Astrocyte (in vitro differentiated cells and primary cell): Measurements from ENCODE around the gene C1GALT1. TPM values are rescaled to one million over a fixed set of nuclear protein-coding genes. Genes with fewer than 3 reads are reported as not detected.

Experiments
- DNase-seq: peaks from one replicate; pipeline ENCODE4 v3.0.0-alpha.2; 2010; ENCODE audit warnings: low read depth
- FAIRE-seq: peaks from 2 replicates; lab custom pipeline; 2011; peaks lifted over from hg19 to GRCh38; lab: Jason Lieb, UNC
- H2AFZ ChIP-seq: 2 replicates; pipeline ENCODE4 v1.6.0; 2012; ENCODE audit warnings: low read depth, low read length, inconsistent platforms
- H3K27ac ChIP-seq: 2 replicates; pipeline ENCODE4 v1.5.1; 2011; ENCODE audit warnings: low read depth, low read length, inconsistent platforms
- H3K27me3 ChIP-seq: 2 replicates; pipeline ENCODE4 v1.6.0; 2011; ENCODE audit warnings: low read length, inconsistent platforms; ENCODE audit not compliant: insufficient read depth
- H3K36me3 ChIP-seq: 2 replicates; pipeline ENCODE4 v1.5.1; 2011; ENCODE audit warnings: low read length, inconsistent platforms; ENCODE audit not compliant: insufficient read depth
- H3K4me1 ChIP-seq: 2 replicates; pipeline ENCODE4 v1.5.1; 2011; ENCODE audit warnings: low read length, inconsistent platforms; ENCODE audit not compliant: insufficient read depth
- H3K4me2 ChIP-seq: 2 replicates; pipeline ENCODE4 v1.6.0; 2012; ENCODE audit warnings: low read length, inconsistent platforms
- H3K4me3 ChIP-seq: 2 replicates; pipeline ENCODE4 v1.5.1; 2011; ENCODE audit warnings: low read depth, mild to moderate bottlenecking, low read length, inconsistent platforms; ENCODE audit not compliant: insufficient read depth
- H3K79me2 ChIP-seq: 2 replicates; pipeline ENCODE4 v1.6.0; 2012; ENCODE audit warnings: mild to moderate bottlenecking, low read length, inconsistent platforms; ENCODE audit not compliant: insufficient read depth
- H3K9ac ChIP-seq: 2 replicates; pipeline ENCODE4 v1.6.0; 2012; ENCODE audit warnings: mild to moderate bottlenecking, low read length, inconsistent platforms
- H3K9me3 ChIP-seq: 2 replicates; pipeline ENCODE4 v1.5.1; 2012; ENCODE audit warnings: low read depth, mild to moderate bottlenecking, low read length, inconsistent platforms; ENCODE audit not compliant: insufficient read depth
- H4K20me1 ChIP-seq: 2 replicates; pipeline ENCODE4 v1.6.0; 2012; ENCODE audit warnings: low read length, inconsistent platforms; ENCODE audit not compliant: insufficient read depth
- H3K27ac Mint-ChIP-seq: one replicate; pipeline ENCODE4 v1.8.0; 2021; ENCODE audit warnings: mild to moderate bottlenecking, mixed read lengths; ENCODE audit not compliant: unreplicated experiment
- H3K27me3 Mint-ChIP-seq: one replicate; pipeline ENCODE4 v1.8.0; 2021; ENCODE audit warnings: low read depth, mixed read lengths; ENCODE audit not compliant: unreplicated experiment
- H3K36me3 Mint-ChIP-seq: one replicate; pipeline ENCODE4 v1.8.0; 2021; ENCODE audit warnings: low read depth, mixed read lengths; ENCODE audit not compliant: unreplicated experiment
- H3K4me1 Mint-ChIP-seq: one replicate; pipeline ENCODE4 v1.8.0; 2021; ENCODE audit warnings: low read depth, mixed read lengths; ENCODE audit not compliant: unreplicated experiment
- H3K4me3 Mint-ChIP-seq: one replicate; pipeline ENCODE4 v1.8.0; 2021; ENCODE audit warnings: mild to moderate bottlenecking, moderate library complexity, mixed read lengths; ENCODE audit not compliant: unreplicated experiment
- H3K9me3 Mint-ChIP-seq: one replicate; pipeline ENCODE4 v1.8.0; 2021; ENCODE audit warnings: mild to moderate bottlenecking, mixed read lengths; ENCODE audit not compliant: unreplicated experiment
- CTCF ChIP-seq: IDR thresholded peaks from 2 replicates; pipeline ENCODE4 v1.5.1; 2011; ENCODE audit warnings: low read depth, mild to moderate bottlenecking, inconsistent platforms, low read length, moderate library complexity; ENCODE audit not compliant: insufficient read depth
- EZH2 ChIP-seq: IDR thresholded peaks from 2 replicates; pipeline ENCODE4 v1.6.1; 2012; ENCODE audit warnings: mild to moderate bottlenecking, low read length, inconsistent platforms; ENCODE audit not compliant: insufficient read depth
- total RNA-seq: library from RNA; stranded (reverse); gene quantifications from 2 replicates; pipeline ENCODE4 v1.2.1, GENCODE V29; 2021

The C1GALT1 gene
- total RNA-seq, 1 donor from 2014 or later: 40.0 TPM

GRCh38 chr7:7166318-7166717 lies 16.0 kb upstream of the C1GALT1 start:
- Mint-ChIP-seq H3K9me3 (peaks cover 3% of the 10 kb centered on the region), H3K4me1 (peaks cover 11% of the 10 kb centered on the region), H3K27ac (no peak overlapping the region), H3K36me3 (peaks cover 3% of the 10 kb centered on the region), H3K4me3 (no peak overlapping the region), H3K27me3 (no peaks in the 10 kb centered on the region)
- Histone ChIP-seq H3K4me2 (no peak overlapping the region), H3K9ac (no peak overlapping the region), H3K27me3 (no peaks in the 10 kb centered on the region), H3K9me3 (no peaks in the 10 kb centered on the region), H3K36me3 (no peaks in the 10 kb centered on the region), H2AFZ (no peak overlapping the region), H4K20me1 (no peaks in the 10 kb centered on the region), H3K4me1 (no peaks in the 10 kb centered on the region), H3K79me2 (no peaks in the 10 kb centered on the region), H3K27ac (no peak overlapping the region), H3K4me3 (no peak overlapping the region)
- DNase-seq (no peak), FAIRE-seq (no peak)
- TF ChIP-seq EZH2: no peak
- no peak for TF ChIP-seq CTCF

- Mint-ChIP-seq H3K36me3 (peaks cover 1% of the 10 kb centered on the region), H3K4me3 (no peak overlapping the region), H3K9me3 (no peaks in the 10 kb centered on the region), H3K27me3 (no peaks in the 10 kb centered on the region), H3K4me1 (peaks cover 11% of the 10 kb centered on the region), H3K27ac (no peak overlapping the region)
- H3K9me3 ChIP-seq: no peaks in the 10 kb centered on the region
- DNase-seq (no peak), FAIRE-seq (peak; percentile 39)
- H3K4me3 ChIP-seq: no peak overlapping the region
- H3K27ac ChIP-seq: no peak overlapping the region
- H4K20me1 ChIP-seq: no peaks in the 10 kb centered on the region
- no peak overlapping the region for H2AFZ ChIP-seq
- no peaks in the 10 kb centered on the region for H3K36me3 ChIP-seq
- TF ChIP-seq EZH2: no peak
- TF ChIP-seq CTCF: no peak
- H3K79me2 ChIP-seq: no peaks in the 10 kb centered on the region
- H3K4me1 ChIP-seq: no peaks in the 10 kb centered on the region
- no peak overlapping the region for H3K4me2 ChIP-seq
- H3K27me3 ChIP-seq: no peaks in the 10 kb centered on the region
- H3K9ac ChIP-seq: no peak overlapping the region
Measured at GRCh38 chr7:7169296-7169695, 13.0 kb upstream of the C1GALT1 start.

- Histone ChIP-seq H2AFZ (no peak overlapping the region), H3K4me1 (peaks cover 20% of the 10 kb centered on the region), H3K4me3 (no peak overlapping the region), H4K20me1 (no peaks in the 10 kb centered on the region), H3K36me3 (no peaks in the 10 kb centered on the region), H3K27ac (no peak overlapping the region), H3K79me2 (no peaks in the 10 kb centered on the region), H3K9me3 (no peaks in the 10 kb centered on the region), H3K4me2 (no peak overlapping the region), H3K9ac (no peak overlapping the region), H3K27me3 (no peaks in the 10 kb centered on the region)
- no peaks in the 10 kb centered on the region for H3K36me3 Mint-ChIP-seq
- FAIRE-seq (no peak), DNase-seq (no peak)
- no peaks in the 10 kb centered on the region for H3K27me3 Mint-ChIP-seq
- peaks cover 21% of the 10 kb centered on the region for H3K4me1 Mint-ChIP-seq
- peaks cover 5% of the 10 kb centered on the region for H3K9me3 Mint-ChIP-seq
- no peak for TF ChIP-seq EZH2
- TF ChIP-seq CTCF: no peak
- H3K4me3 Mint-ChIP-seq: no peak overlapping the region
- H3K27ac Mint-ChIP-seq: no peak overlapping the region
Measured at GRCh38 chr7:7173956-7174632, 8.2 kb upstream of the C1GALT1 start.
